ENCODE measurements around the gene ABT1. TPM values are rescaled to one million over a fixed set of nuclear protein-coding genes. Genes with fewer than 3 reads are reported as not detected.

Gene ABT1
- total RNA-seq, 1 experiment from 2014 or later = 21.6 TPM

GRCh38 chr6:26581164-26581915 is 15.4 kb upstream of the ABT1 start:
- H3K4me3 Mint-ChIP-seq = no peak overlapping the region
- peaks cover 4% of the 10 kb centered on the region for H3K4me1 Mint-ChIP-seq
- CTCF ChIA-PET = no interaction called here
- peaks cover 13% of the 10 kb centered on the region for H3K9me3 Mint-ChIP-seq
- ATAC-seq (no peak), DNase-seq (ENCODE audit: low spot score) (no peak)
- POLR2A ChIA-PET = no interaction called here
- no peak overlapping the region for H3K27ac Mint-ChIP-seq
- H3K36me3 Mint-ChIP-seq = peaks cover 4% of the 10 kb centered on the region; the same call in 1 of the 2 replicates
- TF ChIP-seq FOXP1 (CRISPR knock-in tag; IDR thresholded peaks at IDR 0.05; ENCODE audit: borderline replicate concordance) = no peak
- no peak for TF ChIP-seq TEAD1 (CRISPR knock-in tag; IDR thresholded peaks at IDR 0.05)
- H3K27me3 Mint-ChIP-seq (ENCODE audit: low read depth) = peaks cover 45% of the 10 kb centered on the region

DNA sequence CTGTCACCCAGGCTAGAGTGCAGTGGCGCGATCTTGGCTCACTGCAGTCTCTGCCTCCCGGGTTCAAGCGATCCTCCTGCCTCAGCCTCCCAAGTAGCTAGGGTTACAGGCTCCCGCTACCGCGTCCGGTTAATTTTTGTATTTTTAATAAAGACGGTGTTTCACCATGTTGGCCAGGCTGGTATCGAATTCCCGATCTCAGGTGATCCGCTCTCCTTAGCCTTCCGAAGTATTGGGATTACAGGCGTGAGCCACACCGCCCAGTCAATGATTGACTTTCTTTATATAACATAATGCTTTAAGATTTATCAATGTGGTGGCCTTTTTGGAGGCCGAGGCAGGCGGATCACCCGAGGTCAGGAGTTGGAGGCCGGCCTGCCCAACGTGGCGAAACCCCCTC is 7.8 kb upstream of the ABT1 start:
- Mint-ChIP-seq H3K27ac (no peak overlapping the region), H3K36me3 (no peaks in the 10 kb centered on the region), H3K4me1 (peaks cover 5% of the 10 kb centered on the region), H3K4me3 (no peak overlapping the region), H3K27me3 (ENCODE audit: low read depth) (peaks cover 28% of the 10 kb centered on the region), H3K9me3 (peaks cover 3% of the 10 kb centered on the region; the same call in 1 of the 2 replicates)
- TF ChIP-seq MYBL2 (CRISPR knock-in tag; IDR thresholded peaks at IDR 0.05) (no peak), IRF2 (CRISPR knock-in tag; IDR thresholded peaks at IDR 0.05; ENCODE audit: borderline replicate concordance, low read depth) (no peak), FOXK1 (CRISPR knock-in tag; IDR thresholded peaks at IDR 0.05) (no peak), IRF1 (CRISPR knock-in tag; IDR thresholded peaks at IDR 0.05) (no peak), NR3C1 (CRISPR knock-in tag; conservative IDR thresholded peaks at IDR 0.05; ENCODE audit: low read depth) (no peak), MAX (CRISPR knock-in tag; IDR thresholded peaks at IDR 0.05) (no peak), ELF4 (CRISPR knock-in tag; IDR thresholded peaks at IDR 0.05; ENCODE audit: low read depth) (no peak), JAZF1 (CRISPR knock-in tag; IDR thresholded peaks at IDR 0.05) (no peak), CTCF (IDR thresholded peaks at IDR 0.05) (no peak), EMX1 (CRISPR knock-in tag; IDR thresholded peaks at IDR 0.05) (no peak), ZBTB43 (CRISPR knock-in tag; IDR thresholded peaks at IDR 0.05) (no peak), GTF2I (CRISPR knock-in tag; conservative IDR thresholded peaks at IDR 0.05) (no peak), ESRRA (CRISPR knock-in tag; IDR thresholded peaks at IDR 0.05; ENCODE audit: borderline replicate concordance) (no peak), CBFB (CRISPR knock-in tag; IDR thresholded peaks at IDR 0.05; ENCODE audit: low read depth) (no peak)
- TF ChIP-seq, protein P1, sequence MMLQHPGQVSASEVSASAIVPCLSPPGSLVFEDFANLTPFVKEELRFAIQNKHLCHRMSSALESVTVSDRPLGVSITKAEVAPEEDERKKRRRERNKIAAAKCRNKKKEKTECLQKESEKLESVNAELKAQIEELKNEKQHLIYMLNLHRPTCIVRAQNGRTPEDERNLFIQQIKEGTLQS (CRISPR knock-in tag; conservative IDR thresholded peaks at IDR 0.05) = no peak
- TF ChIP-seq, protein P2, sequence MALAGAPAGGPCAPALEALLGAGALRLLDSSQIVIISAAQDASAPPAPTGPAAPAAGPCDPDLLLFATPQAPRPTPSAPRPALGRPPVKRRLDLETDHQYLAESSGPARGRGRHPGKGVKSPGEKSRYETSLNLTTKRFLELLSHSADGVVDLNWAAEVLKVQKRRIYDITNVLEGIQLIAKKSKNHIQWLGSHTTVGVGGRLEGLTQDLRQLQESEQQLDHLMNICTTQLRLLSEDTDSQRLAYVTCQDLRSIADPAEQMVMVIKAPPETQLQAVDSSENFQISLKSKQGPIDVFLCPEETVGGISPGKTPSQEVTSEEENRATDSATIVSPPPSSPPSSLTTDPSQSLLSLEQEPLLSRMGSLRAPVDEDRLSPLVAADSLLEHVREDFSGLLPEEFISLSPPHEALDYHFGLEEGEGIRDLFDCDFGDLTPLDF (CRISPR knock-in tag; IDR thresholded peaks at IDR 0.05) = no peak
- TF ChIP-seq, protein P3, sequence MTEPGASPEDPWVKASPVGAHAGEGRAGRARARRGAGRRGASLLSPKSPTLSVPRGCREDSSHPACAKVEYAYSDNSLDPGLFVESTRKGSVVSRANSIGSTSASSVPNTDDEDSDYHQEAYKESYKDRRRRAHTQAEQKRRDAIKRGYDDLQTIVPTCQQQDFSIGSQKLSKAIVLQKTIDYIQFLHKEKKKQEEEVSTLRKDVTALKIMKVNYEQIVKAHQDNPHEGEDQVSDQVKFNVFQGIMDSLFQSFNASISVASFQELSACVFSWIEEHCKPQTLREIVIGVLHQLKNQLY (CRISPR knock-in tag; IDR thresholded peaks at IDR 0.05) = no peak
- ChIA-PET CTCF (interaction anchor here (1.7 kb wide), 1 partner anchor 247 kb away, joined by 4 read pairs; no protein-coding TSS in a partner anchor), POLR2A (no interaction called here)
- DNase-seq (ENCODE audit: low spot score) (no peak), ATAC-seq (no peak)
